Uterus (tissue), 2 donors: Measurements from ENCODE around the gene DOCK4.

Source experiments
- CTCF ChIP-seq, 4 experiments: fragments of 200-600 bp in 2 of 4; fragments of 450-650 bp in 2 of 4; sonication (generic) in 2 of 4; IDR thresholded peaks; one replicate each; pipeline ENCODE4 v1.5.1; 2016 to 2019; ENCODE audit warnings: antibody characterized with exemption in 4 of 4, mild to moderate bottlenecking in 2 of 4, moderate library complexity in 1 of 4
- POLR2A ChIP-seq, 2 donors: fragments of 450-650 bp; IDR thresholded peaks; one replicate each; pipeline ENCODE4 v1.6.1; 2016; ENCODE audit warnings: antibody characterized with exemption in 2 of 2, mild to moderate bottlenecking in 1 of 2, moderate library complexity in 1 of 2

- TF ChIP-seq CTCF (IDR thresholded peaks at IDR 0.05) (no peak), POLR2A (IDR thresholded peaks at IDR 0.05) (no peak)
These were observed 196.1 kb downstream of the DOCK4 start for GRCh38 chr7:112010109-112010508.
